ENCODE results near the gene LHFPL6.

The LHFPL6 gene

GRCh38 chr13:39462428-39462827, 140.6 kb downstream of the LHFPL6 start:
- DNase-seq (ENCODE audit: low read depth): peak; percentile 21

- DNase-seq (ENCODE audit: low read depth): peak; percentile 13
Measured at GRCh38 chr13:39461685-39462266, 141.2 kb downstream of the LHFPL6 start.

- no peak for DNase-seq (ENCODE audit: low read depth)
Measured at GRCh38 chr13:39457274-39457673, 145.7 kb downstream of the LHFPL6 start.

GRCh38 chr13:39455521-39456175, 147.3 kb downstream of the LHFPL6 start:
- peak; percentile 73 for DNase-seq (ENCODE audit: low read depth)

- DNase-seq (ENCODE audit: low read depth): no peak
Measured at GRCh38 chr13:39452834-39453233, 150.2 kb downstream of the LHFPL6 start.

- peak; percentile 27 for DNase-seq (ENCODE audit: low read depth)
Measured at GRCh38 chr13:39452417-39452816, 150.6 kb downstream of the LHFPL6 start.

- DNase-seq (ENCODE audit: low read depth): peak; percentile 86
Measured at GRCh38 chr13:39451860-39452301, 151.1 kb downstream of the LHFPL6 start.

GRCh38 chr13:39451301-39451700, 151.7 kb downstream of the LHFPL6 start:
- DNase-seq (ENCODE audit: low read depth): peak; percentile 75

GRCh38 chr13:39450176-39450575, 152.8 kb downstream of the LHFPL6 start:
- DNase-seq (ENCODE audit: low read depth): no peak

- peak; percentile 46 for DNase-seq (ENCODE audit: low read depth)
Measured at GRCh38 chr13:39448834-39449233, 154.2 kb downstream of the LHFPL6 start.

- no peak for DNase-seq (ENCODE audit: low read depth)
Measured at GRCh38 chr13:39446865-39447264, 156.1 kb downstream of the LHFPL6 start.

GRCh38 chr13:39444866-39445265, 158.1 kb downstream of the LHFPL6 start:
- no peak for DNase-seq (ENCODE audit: low read depth)

- DNase-seq (ENCODE audit: low read depth): no peak
Measured at GRCh38 chr13:39433651-39434050, 169.3 kb downstream of the LHFPL6 start.

GRCh38 chr13:39432196-39432595, 170.8 kb downstream of the LHFPL6 start:
- no peak for DNase-seq (ENCODE audit: low read depth)

GRCh38 chr13:39422845-39423565, 180.0 kb downstream of the LHFPL6 start:
- peak; percentile 70 for DNase-seq (ENCODE audit: low read depth)

GRCh38 chr13:39419876-39420275, 183.1 kb downstream of the LHFPL6 start:
- DNase-seq (ENCODE audit: low read depth): no peak

- no peak for DNase-seq (ENCODE audit: low read depth)
Measured at GRCh38 chr13:39419068-39419467, 183.9 kb downstream of the LHFPL6 start.

GRCh38 chr13:39418424-39418823, 184.6 kb downstream of the LHFPL6 start:
- no peak for DNase-seq (ENCODE audit: low read depth)

- peak; percentile 79 for DNase-seq (ENCODE audit: low read depth)
Measured at GRCh38 chr13:39417643-39418042, 185.3 kb downstream of the LHFPL6 start.

- DNase-seq (ENCODE audit: low read depth): no peak
Measured at GRCh38 chr13:39417131-39417530, 185.9 kb downstream of the LHFPL6 start.

- peak; percentile 63 for DNase-seq (ENCODE audit: low read depth)
Measured at GRCh38 chr13:39415008-39415802, 187.8 kb downstream of the LHFPL6 start.

GRCh38 chr13:39414339-39414738, 188.7 kb downstream of the LHFPL6 start:
- DNase-seq (ENCODE audit: low read depth): no peak
